LNCaP clone FGC (cell line): Measurements from ENCODE around the gene ETV6.

Source experiments
- DNase-seq: peaks from one replicate; pipeline ENCODE4 v3.0.0-alpha.2; 2011; ENCODE audit warnings: low read depth
- H3K4me3 ChIP-seq: 2 replicates; pipeline ENCODE4 v1.5.1; 2011; ENCODE audit warnings: mild to moderate bottlenecking, low read depth, low read length, control low read depth
- CTCF ChIP-seq: IDR thresholded peaks from 2 replicates; pipeline ENCODE4 v1.5.1; 2012; ENCODE audit warnings: mild to moderate bottlenecking; ENCODE audit not compliant: control insufficient read depth, insufficient read depth; ENCODE audit errors: extremely low read depth

Gene ETV6

DNA sequence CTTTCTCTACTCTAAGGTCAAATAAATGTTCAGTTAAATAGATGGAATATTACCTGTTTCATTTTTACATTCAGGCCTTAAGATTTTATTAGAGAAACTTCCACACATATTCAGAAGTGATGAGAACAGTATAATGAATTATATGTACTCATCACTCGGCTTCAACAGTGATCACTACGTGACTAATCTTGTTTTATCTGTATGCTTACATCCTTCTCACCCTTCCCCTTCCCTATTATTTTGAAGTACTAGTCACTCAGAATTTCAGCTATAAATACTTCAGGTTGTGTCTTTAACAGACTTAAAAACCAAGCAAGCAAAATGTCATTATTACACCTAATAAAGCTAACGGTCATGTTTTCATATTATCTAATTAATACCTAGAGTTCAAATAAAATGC, 34.9 kb downstream of the ETV6 start:
- TF ChIP-seq CTCF, result no peak
- no peak overlapping the region for H3K4me3 ChIP-seq
- DNase-seq, result peak; percentile 46

- no peak for TF ChIP-seq CTCF
- DNase-seq, result no peak
- no peak overlapping the region for H3K4me3 ChIP-seq
These were observed 35.3 kb downstream of the ETV6 start for GRCh38 chr12:11684811-11685210.

- DNase-seq, result no peak
- no peak for TF ChIP-seq CTCF
- no peak overlapping the region for H3K4me3 ChIP-seq
These were observed 35.8 kb downstream of the ETV6 start for GRCh38 chr12:11685316-11685715.

DNA sequence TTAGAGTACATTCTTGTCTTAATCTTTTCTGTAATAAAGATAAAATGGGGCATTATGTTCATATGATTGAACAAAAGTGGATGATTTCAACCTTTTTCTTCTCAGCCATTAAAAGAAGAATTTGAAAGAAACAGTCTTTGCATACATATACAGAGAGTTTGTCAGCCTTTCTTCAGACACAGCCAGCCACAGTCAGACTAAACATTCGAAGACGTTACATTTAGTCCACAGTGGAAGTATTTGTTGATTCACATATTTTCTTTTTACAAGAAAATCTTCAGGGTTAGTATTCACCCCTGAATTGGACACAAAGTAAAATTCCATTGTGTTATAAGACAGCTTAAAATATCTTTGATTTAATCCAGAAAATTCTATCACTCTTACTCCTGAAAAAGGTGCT, 36.2 kb downstream of the ETV6 start:
- no peak for DNase-seq
- no peak for TF ChIP-seq CTCF
- no peak overlapping the region for H3K4me3 ChIP-seq

DNA sequence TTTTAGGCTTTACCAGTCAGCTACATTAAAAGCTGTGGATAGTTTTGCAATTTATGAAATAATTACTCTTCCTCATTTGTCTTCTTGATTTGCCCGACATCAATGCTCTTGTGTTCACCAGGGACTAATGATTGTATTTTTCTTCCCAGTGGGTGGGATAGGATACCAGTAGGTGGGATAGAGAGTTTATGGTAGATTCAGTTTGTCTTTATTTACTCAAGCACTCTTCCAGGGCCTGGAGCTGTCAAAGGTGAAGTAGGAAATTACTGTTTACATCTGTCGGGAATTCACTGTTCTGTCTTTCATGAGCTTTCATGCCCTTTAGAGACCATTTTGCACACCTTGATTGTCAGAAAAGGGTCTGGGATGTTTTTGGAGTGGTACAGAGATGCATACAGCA, 36.6 kb downstream of the ETV6 start:
- TF ChIP-seq CTCF, result no peak
- no peak for DNase-seq
- H3K4me3 ChIP-seq, result no peak overlapping the region

GRCh38 chr12:11687528-11687927, 38.1 kb downstream of the ETV6 start:
- DNase-seq, result peak; percentile 38
- TF ChIP-seq CTCF, result no peak
- no peak overlapping the region for H3K4me3 ChIP-seq

DNA sequence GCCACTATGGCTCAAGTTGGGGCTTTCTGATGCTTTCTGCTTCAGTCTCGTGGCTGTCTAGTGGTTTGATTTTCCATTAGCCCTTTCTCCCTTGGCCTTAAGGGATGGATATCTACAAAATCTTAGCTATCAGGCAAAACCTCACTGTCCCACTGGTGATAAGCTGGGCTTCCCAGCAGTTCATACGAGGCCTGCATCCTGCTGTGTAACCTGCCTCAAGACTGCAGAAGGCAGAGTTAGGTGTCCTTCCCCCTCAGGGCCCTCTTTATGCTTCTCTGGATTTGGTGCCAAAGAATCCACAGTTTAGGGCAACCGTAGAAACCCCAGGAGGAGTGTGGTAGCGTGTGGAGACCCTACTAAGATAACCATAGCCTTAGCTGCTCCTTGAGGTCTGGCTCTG, 38.9 kb downstream of the ETV6 start:
- DNase-seq, result no peak
- TF ChIP-seq CTCF, result no peak
- H3K4me3 ChIP-seq, result no peak overlapping the region
